HepG2 (cell line): ENCODE results near the gene ENC1. TPM values are rescaled to one million over a fixed set of nuclear protein-coding genes. Genes with fewer than 3 reads are reported as not detected.
A peak's percentile ranks its signal among the peaks of the same experiment; 100 is the strongest.

ENCODE experiments used
- ARID5B ChIP-seq: IDR thresholded peaks from 2 replicates; pipeline ENCODE4 v1.4.0; 2020; ENCODE audit warnings: mild to moderate bottlenecking, missing genetic modification reagents
- ELK4 ChIP-seq: sonication (generic); formaldehyde crosslinking; IDR thresholded peaks from 2 replicates; pipeline ENCODE4 v1.9.0; 2021; ENCODE audit warnings: missing genetic modification reagents, borderline replicate concordance
- GABPA ChIP-seq, 2 experiments: IDR thresholded peaks; 2 replicates each; pipeline ENCODE4 v1.6.1; 2011 to 2016; ENCODE audit warnings: low read depth in 2 of 2, low read length in 1 of 2, missing biosample characterization in 1 of 2, missing genetic modification characterization in 1 of 2
- HOXA3 ChIP-seq: sonication (generic); formaldehyde crosslinking; IDR thresholded peaks from 2 replicates; pipeline ENCODE4 v1.5.0; 2020; ENCODE audit warnings: missing genetic modification reagents
- JDP2 ChIP-seq: sonication (generic); formaldehyde crosslinking; IDR thresholded peaks from 2 replicates; pipeline ENCODE4 v1.8.1; 2022; ENCODE audit warnings: missing genetic modification reagents, borderline replicate concordance
- KDM3A ChIP-seq: IDR thresholded peaks from 2 replicates; pipeline ENCODE4 v1.6.1; 2018; ENCODE audit warnings: low read depth, missing compliant biosample characterization
- LCORL ChIP-seq, 2 experiments: fragments of 450-650 bp in 1 of 2; sonication (generic) in 1 of 2; formaldehyde crosslinking in 1 of 2; IDR thresholded peaks; 2 replicates each; pipeline versions ENCODE4 v1.5.0 to v1.6.1; 2017 to 2020; ENCODE audit warnings: antibody characterized with exemption in 1 of 2, missing genetic modification reagents in 1 of 2
- MAFG ChIP-seq: sonication (generic); formaldehyde crosslinking; IDR thresholded peaks from 2 replicates; pipeline ENCODE4 v1.5.1; 2020; ENCODE audit warnings: mild to moderate bottlenecking, missing genetic modification reagents
- TOE1 ChIP-seq: sonication (generic); formaldehyde crosslinking; IDR thresholded peaks from 2 replicates; pipeline ENCODE4 v1.4.0; 2020; ENCODE audit warnings: mild to moderate bottlenecking, missing genetic modification reagents
- TRIM22 ChIP-seq: fragments of 450-650 bp; IDR thresholded peaks from 2 replicates; pipeline ENCODE4 v1.6.1; 2017
- ZNF552 ChIP-seq: sonication (generic); formaldehyde crosslinking; IDR thresholded peaks from 2 replicates; pipeline ENCODE4 v1.9.0; 2022; ENCODE audit warnings: missing genetic modification reagents, mild to moderate bottlenecking, borderline replicate concordance
- ZNF687 ChIP-seq: sonication (generic); formaldehyde crosslinking; IDR thresholded peaks from 2 replicates; pipeline ENCODE4 v1.5.1; 2020; ENCODE audit warnings: mild to moderate bottlenecking, missing genetic modification reagents, moderate library complexity
- ZNF75D ChIP-seq: sonication (generic); formaldehyde crosslinking; IDR thresholded peaks from 2 replicates; pipeline ENCODE4 v1.8.1; 2023; ENCODE audit warnings: missing genetic modification reagents, mild to moderate bottlenecking, borderline replicate concordance
- polyA plus RNA-seq, 8 experiments: library from polyadenylated mRNA; depleted of rRNA in 3 of 8; stranded (reverse) in 7 of 8; unstranded in 1 of 8; fragments of >200 nt; fragmentation: Illumina TruSeq in 4 of 8; extraction: Trizol in 4 of 8; gene quantifications; 2 replicates each; pipeline versions ENCODE4 v1.2.1 to v1.2.3, GENCODE V29; 2011 to 2016; ENCODE audit warnings: low read depth in 4 of 8, missing spikeins in 1 of 8, mixed read lengths in 1 of 8; ENCODE audit not compliant: insufficient read depth in 1 of 8
- total RNA-seq, 5 experiments: library from RNA; depleted of rRNA; stranded (reverse); fragments of >200 nt; fragmentation: Illumina TruSeq; extraction: Trizol; gene quantifications; 2 replicates each; pipeline ENCODE4 v1.2.3, GENCODE V29; 2016; ENCODE audit warnings: low read depth in 1 of 5
- TF ChIP-seq, protein P1 (sequence below): sonication (generic); formaldehyde crosslinking; IDR thresholded peaks from 2 replicates; pipeline ENCODE4 v1.5.1; 2020; ENCODE audit warnings: missing genetic modification reagents, mild to moderate bottlenecking, borderline replicate concordance
- TF ChIP-seq, protein P2 (sequence below): sonication (generic); formaldehyde crosslinking; IDR thresholded peaks from 2 replicates; pipeline ENCODE4 v1.4.0; 2020; ENCODE audit warnings: missing genetic modification reagents

The ENC1 gene
- total and polyA plus RNA-seq, 2 of the 13 experiments (the other 11 are each of a cell fraction or from before 2014, with no cell fraction given): 63.8 to 64.4 TPM

GRCh38 chr5:74636149-74636548 is 4.4 kb downstream of the ENC1 start (continued):
- TF ChIP-seq, protein P1, sequence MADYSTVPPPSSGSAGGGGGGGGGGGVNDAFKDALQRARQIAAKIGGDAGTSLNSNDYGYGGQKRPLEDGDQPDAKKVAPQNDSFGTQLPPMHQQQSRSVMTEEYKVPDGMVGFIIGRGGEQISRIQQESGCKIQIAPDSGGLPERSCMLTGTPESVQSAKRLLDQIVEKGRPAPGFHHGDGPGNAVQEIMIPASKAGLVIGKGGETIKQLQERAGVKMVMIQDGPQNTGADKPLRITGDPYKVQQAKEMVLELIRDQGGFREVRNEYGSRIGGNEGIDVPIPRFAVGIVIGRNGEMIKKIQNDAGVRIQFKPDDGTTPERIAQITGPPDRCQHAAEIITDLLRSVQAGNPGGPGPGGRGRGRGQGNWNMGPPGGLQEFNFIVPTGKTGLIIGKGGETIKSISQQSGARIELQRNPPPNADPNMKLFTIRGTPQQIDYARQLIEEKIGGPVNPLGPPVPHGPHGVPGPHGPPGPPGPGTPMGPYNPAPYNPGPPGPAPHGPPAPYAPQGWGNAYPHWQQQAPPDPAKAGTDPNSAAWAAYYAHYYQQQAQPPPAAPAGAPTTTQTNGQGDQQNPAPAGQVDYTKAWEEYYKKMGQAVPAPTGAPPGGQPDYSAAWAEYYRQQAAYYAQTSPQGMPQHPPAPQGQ (CRISPR knock-in tag): 0 out of 2 replicates have a peak, but pooled peaks have one; percentile 26
- TF ChIP-seq TOE1 (CRISPR knock-in tag): no peak
- 0 out of 2 replicates have a peak, but pooled peaks have one; percentile 31 for TF ChIP-seq HOXA3 (CRISPR knock-in tag)
- peak; percentile 15; the same call in 1 of the 2 replicates for TF ChIP-seq MAFG
- TF ChIP-seq ZNF75D (CRISPR knock-in tag): no peak
- TF ChIP-seq, protein P2, sequence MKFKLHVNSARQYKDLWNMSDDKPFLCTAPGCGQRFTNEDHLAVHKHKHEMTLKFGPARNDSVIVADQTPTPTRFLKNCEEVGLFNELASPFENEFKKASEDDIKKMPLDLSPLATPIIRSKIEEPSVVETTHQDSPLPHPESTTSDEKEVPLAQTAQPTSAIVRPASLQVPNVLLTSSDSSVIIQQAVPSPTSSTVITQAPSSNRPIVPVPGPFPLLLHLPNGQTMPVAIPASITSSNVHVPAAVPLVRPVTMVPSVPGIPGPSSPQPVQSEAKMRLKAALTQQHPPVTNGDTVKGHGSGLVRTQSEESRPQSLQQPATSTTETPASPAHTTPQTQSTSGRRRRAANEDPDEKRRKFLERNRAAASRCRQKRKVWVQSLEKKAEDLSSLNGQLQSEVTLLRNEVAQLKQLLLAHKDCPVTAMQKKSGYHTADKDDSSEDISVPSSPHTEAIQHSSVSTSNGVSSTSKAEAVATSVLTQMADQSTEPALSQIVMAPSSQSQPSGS (CRISPR knock-in tag): no peak
- peak; percentile 55 for TF ChIP-seq ZNF687 (CRISPR knock-in tag)
- TF ChIP-seq JDP2 (CRISPR knock-in tag): no peak
- TF ChIP-seq ZNF552 (CRISPR knock-in tag): no peak
- no peak for TF ChIP-seq KDM3A (CRISPR knock-in tag)
- TF ChIP-seq ARID5B: no peak
- TF ChIP-seq ELK4: no peak
- TF ChIP-seq LCORL (IDR thresholded peaks at IDR 0.05): no peak
- TF ChIP-seq LCORL (CRISPR knock-in tag; IDR thresholded peaks at IDR 0.05): no peak
- TF ChIP-seq GABPA (IDR thresholded peaks at IDR 0.05; ENCODE audit: low read depth, low read length): no peak
- no peak for TF ChIP-seq GABPA (CRISPR knock-in tag; IDR thresholded peaks at IDR 0.05; ENCODE audit: low read depth)
- no peak for TF ChIP-seq TRIM22
